Neural cell (in vitro differentiated cells): ENCODE results near the gene PIK3R1. TPM values are rescaled to one million over a fixed set of nuclear protein-coding genes. Genes with fewer than 3 reads are reported as not detected.

Source experiments
- H2AFZ ChIP-seq: fragments of 200-600, 300-800 bp; sonication (generic), shearing (Covaris generic); 2 replicates; pipeline ENCODE4 v1.6.0; 2014; ENCODE audit warnings: low read depth, mild to moderate bottlenecking, antibody characterized with exemption, low read length, moderate library complexity
- H3F3A ChIP-seq: fragments of 200-600 bp; shearing (Covaris generic); 2 replicates; pipeline ENCODE4 v1.6.1; 2016; ENCODE audit warnings: mild to moderate bottlenecking, moderate library complexity, mixed read lengths, antibody characterized with exemption, low read length; ENCODE audit not compliant: insufficient read depth, poor library complexity, severe bottlenecking
- H3K27ac ChIP-seq: fragments of 200-600, 300-800 bp; sonication (generic), shearing (Covaris generic); 2 replicates; pipeline ENCODE4 v1.5.1; 2014; ENCODE audit warnings: mild to moderate bottlenecking, low read length, moderate library complexity
- H3K27me3 ChIP-seq: fragments of 300-800, 200-600 bp; sonication (generic), shearing (Covaris generic); 2 replicates; pipeline ENCODE4 v1.6.0; 2014; ENCODE audit warnings: mild to moderate bottlenecking, low read depth, low read length, moderate library complexity; ENCODE audit not compliant: insufficient read depth
- H3K36me3 ChIP-seq: fragments of 300-800, 200-600 bp; sonication (generic), shearing (Covaris generic); 2 replicates; pipeline ENCODE4 v1.5.1; 2014; ENCODE audit warnings: mild to moderate bottlenecking, antibody characterized with exemption, low read length, moderate library complexity; ENCODE audit not compliant: insufficient read depth
- H3K4me2 ChIP-seq: fragments of 300-800, 200-600 bp; sonication (generic), shearing (Covaris generic); 2 replicates; pipeline ENCODE4 v1.6.0; 2014; ENCODE audit warnings: mild to moderate bottlenecking, low read length
- H3K4me3 ChIP-seq: fragments of 300-800, 200-600 bp; sonication (generic), shearing (Covaris generic); 2 replicates; pipeline ENCODE4 v1.5.1; 2014; ENCODE audit warnings: mild to moderate bottlenecking, low read length, moderate library complexity
- H3K79me2 ChIP-seq: fragments of 200-600 bp; shearing (Covaris generic); replicated peaks from 2 replicates; pipeline ENCODE4 v1.6.0; 2014; ENCODE audit warnings: mild to moderate bottlenecking, low read length, moderate library complexity; ENCODE audit not compliant: insufficient read depth
- H3K9ac ChIP-seq: fragments of 300-800, 200-600 bp; sonication (generic), shearing (Covaris generic); 2 replicates; pipeline ENCODE4 v1.6.1; 2016; ENCODE audit warnings: mild to moderate bottlenecking, low read length, mixed read lengths
- H3K9me2 ChIP-seq: fragments of 200-600 bp; shearing (Covaris generic); 2 replicates; pipeline ENCODE4 v1.6.1; 2016; ENCODE audit warnings: mild to moderate bottlenecking, low read length, mixed read lengths; ENCODE audit not compliant: insufficient read depth
- H3K9me3 ChIP-seq: fragments of 200-600, 300-800 bp; sonication (generic), shearing (Covaris generic); 2 replicates; pipeline ENCODE4 v1.6.1; 2016; ENCODE audit warnings: mild to moderate bottlenecking, mixed run types, low read length, moderate library complexity, mixed read lengths
- H4K20me1 ChIP-seq: fragments of 200-600 bp; shearing (Covaris generic); 2 replicates; pipeline ENCODE4 v1.6.1; 2016; ENCODE audit warnings: mild to moderate bottlenecking, mixed run types; ENCODE audit not compliant: insufficient read depth
- EP300 ChIP-seq: fragments of 450-650 bp; conservative IDR thresholded peaks from 2 replicates; pipeline ENCODE4 v1.6.1; 2014; ENCODE audit warnings: antibody characterized with exemption, mild to moderate bottlenecking, moderate library complexity; ENCODE audit not compliant: poor library complexity, severe bottlenecking
- EZH2 ChIP-seq: fragments of 200-600, 300-800 bp; shearing (Covaris generic), sonication (generic); IDR thresholded peaks from 2 replicates; pipeline ENCODE4 v1.6.1; 2014; ENCODE audit warnings: antibody characterized with exemption, low read length, borderline replicate concordance, mild to moderate bottlenecking; ENCODE audit not compliant: insufficient read depth, poor library complexity, severe bottlenecking
- MXI1 ChIP-seq: fragments of 450-650 bp; conservative IDR thresholded peaks from 2 replicates; pipeline ENCODE4 v1.6.1; 2014; ENCODE audit warnings: antibody characterized with exemption, mild to moderate bottlenecking; ENCODE audit not compliant: poor library complexity, severe bottlenecking
- POLR2AphosphoS5 ChIP-seq: IDR thresholded peaks from 2 replicates; pipeline ENCODE4 v1.6.1; 2012
- RAD21 ChIP-seq: fragments of 450-650 bp; conservative IDR thresholded peaks from 2 replicates; pipeline ENCODE4 v1.6.1; 2014; ENCODE audit warnings: antibody characterized with exemption, mild to moderate bottlenecking, moderate library complexity
- SMC3 ChIP-seq: fragments of 450-650 bp; conservative IDR thresholded peaks from 2 replicates; pipeline ENCODE4 v1.6.1; 2014; ENCODE audit warnings: antibody characterized with exemption, mild to moderate bottlenecking, moderate library complexity; ENCODE audit not compliant: poor library complexity
- TAF1 ChIP-seq: IDR thresholded peaks from 2 replicates; pipeline ENCODE4 v1.6.1; 2012; ENCODE audit warnings: low read depth
- polyA plus RNA-seq: library from polyadenylated mRNA; depleted of rRNA; stranded (reverse); fragments of >200 nt; gene quantifications from 2 replicates; pipeline ENCODE4 v1.2.3, GENCODE V29; 2014
- TF ChIP-seq, protein P1 (sequence below): fragments of 450-650 bp; IDR thresholded peaks from 2 replicates; pipeline ENCODE4 v1.5.1; 2014; ENCODE audit warnings: antibody characterized with exemption, mild to moderate bottlenecking, moderate library complexity; ENCODE audit not compliant: poor library complexity, severe bottlenecking

PIK3R1 gene
- polyA plus RNA-seq, 1 donor from 2014 or later = 41.9 TPM

GRCh38 chr5:68189613-68190012, 25.9 kb upstream of the PIK3R1 start:
- Histone ChIP-seq H2AFZ (no peak overlapping the region), H4K20me1 (no peaks in the 10 kb centered on the region), H3K4me3 (no peak overlapping the region), H3F3A (no peaks in the 10 kb centered on the region), H3K9me3 (no peaks in the 10 kb centered on the region), H3K27ac (no peak overlapping the region), H3K36me3 (no peaks in the 10 kb centered on the region), H3K79me2 (no peaks in the 10 kb centered on the region), H3K27me3 (peaks cover 7% of the 10 kb centered on the region), H3K4me2 (no peak overlapping the region), H3K9me2 (no peaks in the 10 kb centered on the region), H3K9ac (no peak overlapping the region)
- TF ChIP-seq MXI1 (no peak), EZH2 (no peak), SMC3 (no peak), RAD21 (no peak)

DNA sequence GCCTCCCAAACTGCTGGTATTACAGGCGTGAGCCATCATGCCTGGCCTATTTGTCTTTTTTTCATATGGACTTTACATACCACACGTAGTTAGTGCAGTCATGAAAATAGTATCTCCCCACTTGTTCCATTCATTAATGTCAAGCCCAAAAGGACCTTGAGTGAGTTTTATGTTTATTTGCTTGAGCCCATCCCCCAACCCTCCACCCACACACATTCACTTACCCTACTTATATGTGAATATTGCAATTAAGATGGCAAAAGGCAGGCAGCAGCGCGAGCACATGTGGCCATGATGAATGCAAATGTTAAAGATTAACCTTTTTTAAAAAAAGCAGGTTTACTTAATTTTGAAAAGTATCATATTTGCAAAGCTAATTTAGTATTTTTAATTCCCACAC, 24.9 kb upstream of the PIK3R1 start:
- Histone ChIP-seq H3K9me3 (no peaks in the 10 kb centered on the region), H3K27ac (no peak overlapping the region), H3K4me2 (no peak overlapping the region), H3K36me3 (no peaks in the 10 kb centered on the region), H3K9me2 (no peaks in the 10 kb centered on the region), H3K9ac (no peak overlapping the region), H3K27me3 (peaks cover 7% of the 10 kb centered on the region), H2AFZ (no peak overlapping the region), H4K20me1 (no peaks in the 10 kb centered on the region), H3K79me2 (no peaks in the 10 kb centered on the region), H3K4me3 (no peak overlapping the region), H3F3A (no peaks in the 10 kb centered on the region)
- TF ChIP-seq MXI1 (no peak), SMC3 (no peak)
- TF ChIP-seq, protein P1, sequence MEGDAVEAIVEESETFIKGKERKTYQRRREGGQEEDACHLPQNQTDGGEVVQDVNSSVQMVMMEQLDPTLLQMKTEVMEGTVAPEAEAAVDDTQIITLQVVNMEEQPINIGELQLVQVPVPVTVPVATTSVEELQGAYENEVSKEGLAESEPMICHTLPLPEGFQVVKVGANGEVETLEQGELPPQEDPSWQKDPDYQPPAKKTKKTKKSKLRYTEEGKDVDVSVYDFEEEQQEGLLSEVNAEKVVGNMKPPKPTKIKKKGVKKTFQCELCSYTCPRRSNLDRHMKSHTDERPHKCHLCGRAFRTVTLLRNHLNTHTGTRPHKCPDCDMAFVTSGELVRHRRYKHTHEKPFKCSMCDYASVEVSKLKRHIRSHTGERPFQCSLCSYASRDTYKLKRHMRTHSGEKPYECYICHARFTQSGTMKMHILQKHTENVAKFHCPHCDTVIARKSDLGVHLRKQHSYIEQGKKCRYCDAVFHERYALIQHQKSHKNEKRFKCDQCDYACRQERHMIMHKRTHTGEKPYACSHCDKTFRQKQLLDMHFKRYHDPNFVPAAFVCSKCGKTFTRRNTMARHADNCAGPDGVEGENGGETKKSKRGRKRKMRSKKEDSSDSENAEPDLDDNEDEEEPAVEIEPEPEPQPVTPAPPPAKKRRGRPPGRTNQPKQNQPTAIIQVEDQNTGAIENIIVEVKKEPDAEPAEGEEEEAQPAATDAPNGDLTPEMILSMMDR = no peak

GRCh38 chr5:68191083-68191791, 24.3 kb upstream of the PIK3R1 start:
- no peak overlapping the region for H3K4me3 ChIP-seq
- H4K20me1 ChIP-seq = no peaks in the 10 kb centered on the region
- H3K4me2 ChIP-seq = no peak overlapping the region
- H3F3A ChIP-seq = no peaks in the 10 kb centered on the region
- H3K9me3 ChIP-seq = no peaks in the 10 kb centered on the region
- TF ChIP-seq MXI1 = no peak
- peaks cover 7% of the 10 kb centered on the region for H3K27me3 ChIP-seq
- no peak overlapping the region for H3K27ac ChIP-seq
- no peaks in the 10 kb centered on the region for H3K79me2 ChIP-seq
- H3K9me2 ChIP-seq = no peaks in the 10 kb centered on the region
- no peak overlapping the region for H2AFZ ChIP-seq
- H3K9ac ChIP-seq = no peak overlapping the region
- H3K36me3 ChIP-seq = no peaks in the 10 kb centered on the region

DNA sequence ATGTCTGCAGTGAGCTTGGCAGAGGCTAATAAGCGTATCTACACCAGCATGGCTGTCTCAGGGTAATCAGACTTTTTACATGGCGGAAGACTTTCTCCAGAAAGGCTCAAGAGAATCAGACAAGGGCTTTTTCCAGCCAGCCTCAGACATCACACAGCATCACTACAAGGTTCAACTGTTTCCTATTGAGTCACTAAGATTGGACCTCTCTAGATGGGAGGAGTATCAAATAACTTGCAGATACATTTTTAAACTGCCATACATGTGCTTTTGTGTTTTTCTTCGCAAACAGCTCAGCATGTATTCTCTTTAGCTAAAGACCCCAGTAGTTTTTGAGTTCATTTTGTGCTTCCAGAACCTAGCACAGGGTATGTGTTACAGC, 22.9 kb upstream of the PIK3R1 start:
- Histone ChIP-seq H2AFZ (no peak overlapping the region), H4K20me1 (no peaks in the 10 kb centered on the region), H3K4me2 (no peak overlapping the region), H3K9ac (no peak overlapping the region), H3K79me2 (no peaks in the 10 kb centered on the region), H3K27me3 (peaks cover 2% of the 10 kb centered on the region), H3K4me3 (no peak overlapping the region), H3K36me3 (no peaks in the 10 kb centered on the region), H3K9me3 (no peaks in the 10 kb centered on the region), H3K9me2 (no peaks in the 10 kb centered on the region), H3K27ac (no peak overlapping the region), H3F3A (no peaks in the 10 kb centered on the region)
- TF ChIP-seq SMC3 = no peak
- TF ChIP-seq EZH2 = no peak
- TF ChIP-seq RAD21 = no peak
- no peak for TF ChIP-seq MXI1
- TF ChIP-seq EP300 = no peak
- no peak for TF ChIP-seq TAF1
- no peak for TF ChIP-seq POLR2AphosphoS5
- TF ChIP-seq, protein P1 = no peak
